ENCODE measurements around the gene DIPK1B.

- TF ChIP-seq FOS (IDR thresholded peaks at IDR 0.05; ENCODE audit: borderline replicate concordance, extremely low read depth, insufficient read length) = no peak
- TF ChIP-seq POLR2A (IDR thresholded peaks at IDR 0.05; ENCODE audit: low read depth, low read length) = no peak
- no peak for TF ChIP-seq TCF12 (IDR thresholded peaks at IDR 0.05; ENCODE audit: low read depth, low read length)
- TF ChIP-seq BCLAF1 (IDR thresholded peaks at IDR 0.05) = no peak
Measured at GRCh38 chr9:136761545-136761981, 49.2 kb downstream of the DIPK1B start.

All from GM12878 (cell line).